ENCODE data around the gene WEE1. TPM values are rescaled to one million over a fixed set of nuclear protein-coding genes. Genes with fewer than 3 reads are reported as not detected.

WEE1 gene
- total and polyA plus RNA-seq, 8 donors: 20.7 to 83.6 (median 65.4) TPM

DNA sequence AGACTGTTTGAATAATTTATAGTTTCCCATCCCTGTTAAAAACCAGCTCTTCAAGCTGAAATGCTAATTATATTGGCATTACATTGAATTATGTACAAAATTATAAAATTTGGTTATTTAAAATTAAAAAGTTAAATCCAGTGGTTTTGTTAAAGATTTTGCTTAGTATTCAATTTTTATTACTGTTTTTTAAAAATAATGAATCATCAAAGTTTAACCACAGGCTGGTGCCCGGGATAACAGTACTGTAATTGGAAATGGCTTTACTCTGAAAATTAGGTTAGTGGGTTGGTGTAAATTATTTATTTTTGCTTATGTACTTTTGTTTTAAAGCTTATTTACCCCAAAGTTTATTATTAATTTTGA, 45.4 kb upstream of the WEE1 start:
- TF ChIP-seq CTCF (IDR thresholded peaks at IDR 0.05): no peak
- ATAC-seq (no peak), DNase-seq (no peak)
- Histone ChIP-seq H3K36me3 (peaks cover 0 to 45% of the 10 kb centered on the region in 2 donors), H3K4me1 (peaks cover 4 to 17% of the 10 kb centered on the region in 2 donors), H3K4me3 (no peak overlapping the region), H3K27me3 (no peaks in the 10 kb centered on the region), H3K27ac (peak overlapping the region in 1 of 2 donors; percentile 45), H3K9me3 (no peaks in the 10 kb centered on the region)
- intact Hi-C loops (cut with DNase I): no loop called here

GRCh38 chr11:9528573-9529333, 44.7 kb upstream of the WEE1 start:
- Histone ChIP-seq H3K4me3 (no peak overlapping the region), H3K27ac (peak overlapping the region in 1 of 2 donors; percentile 45), H3K27me3 (no peaks in the 10 kb centered on the region), H3K4me1 (peaks cover 4 to 17% of the 10 kb centered on the region in 2 donors), H3K36me3 (peaks cover 0 to 45% of the 10 kb centered on the region in 2 donors), H3K9me3 (no peaks in the 10 kb centered on the region)
- ATAC-seq: no peak
- intact Hi-C loops (cut with DNase I): no loop called here
- no peak for TF ChIP-seq CTCF (IDR thresholded peaks at IDR 0.05)
- no peak for DNase-seq

- intact Hi-C loops (cut with DNase I): no loop called here
- TF ChIP-seq CTCF (IDR thresholded peaks at IDR 0.05): no peak
- H3K4me3 ChIP-seq: no peak overlapping the region
- DNase-seq: no peak
- ATAC-seq: no peak
- H3K9me3 ChIP-seq: no peaks in the 10 kb centered on the region
- peaks cover 4 to 45% of the 10 kb centered on the region in 2 donors for H3K36me3 ChIP-seq
- no peak overlapping the region for H3K27ac ChIP-seq
- no peaks in the 10 kb centered on the region for H3K27me3 ChIP-seq
- H3K4me1 ChIP-seq: peaks cover 4 to 17% of the 10 kb centered on the region in 2 donors
Measured at GRCh38 chr11:9529334-9529650, 44.2 kb upstream of the WEE1 start.

DNA sequence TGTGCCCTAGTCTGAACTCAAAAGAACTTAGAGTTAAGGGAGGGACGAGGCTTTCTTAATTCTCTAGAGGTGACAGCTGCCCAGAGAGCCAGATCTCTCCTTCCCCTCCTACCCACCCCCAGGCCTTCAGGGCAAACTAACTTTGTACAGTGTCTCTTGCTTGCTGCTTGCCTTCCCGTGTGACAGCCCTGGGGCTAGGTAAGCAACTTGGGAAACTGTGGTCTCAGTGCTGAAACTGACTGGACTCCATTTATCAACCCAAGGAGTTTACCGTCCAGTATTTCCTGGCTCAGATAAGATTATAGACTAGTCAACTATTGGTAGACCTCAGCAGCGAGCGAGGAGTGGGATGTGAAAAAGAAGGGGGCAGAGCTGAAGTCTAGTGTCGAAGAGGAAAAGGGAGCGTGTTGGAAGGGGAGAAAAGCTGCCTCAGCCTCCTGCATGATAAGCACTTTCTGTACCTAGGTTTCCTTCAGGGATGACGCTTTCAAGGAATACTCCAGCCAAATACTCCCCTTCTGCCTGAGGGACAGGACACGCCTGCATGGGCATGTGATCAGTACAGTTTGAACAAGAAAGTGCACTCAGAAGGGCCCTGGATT, 43.3 kb upstream of the WEE1 start:
- peaks cover 4 to 22% of the 10 kb centered on the region in 2 donors for H3K4me1 ChIP-seq
- ATAC-seq: peak; percentile 56
- TF ChIP-seq CTCF (IDR thresholded peaks at IDR 0.05): no peak
- H3K27ac ChIP-seq: no peak overlapping the region
- no peaks in the 10 kb centered on the region for H3K9me3 ChIP-seq
- intact Hi-C loops (cut with DNase I): no loop called here
- no peak overlapping the region for H3K4me3 ChIP-seq
- DNase-seq: no peak
- H3K36me3 ChIP-seq: peaks cover 4 to 41% of the 10 kb centered on the region in 2 donors
- H3K27me3 ChIP-seq: no peaks in the 10 kb centered on the region

DNA sequence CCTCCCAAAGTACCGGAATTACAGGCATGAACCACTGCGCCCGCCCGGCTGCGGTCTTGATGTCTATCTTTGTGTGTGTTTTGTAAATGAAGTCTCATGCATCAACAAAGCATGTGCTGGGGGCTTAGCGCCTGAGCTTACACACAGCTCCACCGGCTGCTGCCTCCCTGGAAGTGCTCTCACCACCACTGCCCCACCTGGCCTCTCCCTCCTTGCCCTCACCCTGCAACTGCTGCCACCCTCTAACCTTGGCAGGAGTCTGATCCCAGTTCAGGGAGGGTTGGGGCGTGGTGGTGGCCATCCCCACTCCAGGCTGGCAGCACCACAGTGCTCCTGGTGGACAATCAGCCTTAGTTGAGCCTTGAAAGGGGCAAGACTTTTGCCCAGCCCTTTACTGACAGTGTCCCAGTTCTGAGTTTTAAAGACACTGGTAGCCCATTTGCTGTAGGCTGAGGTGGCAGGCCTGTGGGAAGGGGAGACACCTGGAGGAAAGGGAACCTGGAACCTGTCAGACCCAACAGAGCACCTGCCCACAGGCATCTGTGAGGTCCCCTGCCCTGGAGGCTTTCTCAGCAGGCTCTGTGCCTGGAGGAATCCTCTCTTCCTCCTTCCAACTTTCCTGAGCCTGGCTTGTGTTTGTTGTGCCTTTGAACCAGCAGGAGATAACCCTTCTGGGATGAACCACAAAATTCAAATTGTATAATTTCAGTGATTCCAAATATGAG, 42.4 kb upstream of the WEE1 start:
- intact Hi-C loops (cut with DNase I): no loop called here
- no peak for TF ChIP-seq CTCF (IDR thresholded peaks at IDR 0.05)
- DNase-seq (peak in 1 of 4 donors; percentile 52), ATAC-seq (peak; percentile 53)
- Histone ChIP-seq H3K4me3 (no peak overlapping the region), H3K27ac (no peak overlapping the region), H3K4me1 (peaks cover 4 to 26% of the 10 kb centered on the region in 2 donors), H3K9me3 (no peaks in the 10 kb centered on the region), H3K27me3 (no peaks in the 10 kb centered on the region), H3K36me3 (peaks cover 4 to 32% of the 10 kb centered on the region in 2 donors)

Data from left lung (tissue), 10 donors.